Astrocyte (in vitro differentiated cells and primary cell): ENCODE data around the gene DMP1.

Experiments used
- EZH2 ChIP-seq: IDR thresholded peaks from 2 replicates; pipeline ENCODE4 v1.6.1; 2012; ENCODE audit warnings: mild to moderate bottlenecking, low read length, inconsistent platforms; ENCODE audit not compliant: insufficient read depth
- TF ChIP-seq, protein P1 (sequence below): IDR thresholded peaks from 2 replicates; pipeline ENCODE4 v1.5.1; 2011; ENCODE audit warnings: low read depth, mild to moderate bottlenecking, inconsistent platforms, low read length, moderate library complexity; ENCODE audit not compliant: insufficient read depth

- no peak for TF ChIP-seq EZH2
- TF ChIP-seq, protein P1, sequence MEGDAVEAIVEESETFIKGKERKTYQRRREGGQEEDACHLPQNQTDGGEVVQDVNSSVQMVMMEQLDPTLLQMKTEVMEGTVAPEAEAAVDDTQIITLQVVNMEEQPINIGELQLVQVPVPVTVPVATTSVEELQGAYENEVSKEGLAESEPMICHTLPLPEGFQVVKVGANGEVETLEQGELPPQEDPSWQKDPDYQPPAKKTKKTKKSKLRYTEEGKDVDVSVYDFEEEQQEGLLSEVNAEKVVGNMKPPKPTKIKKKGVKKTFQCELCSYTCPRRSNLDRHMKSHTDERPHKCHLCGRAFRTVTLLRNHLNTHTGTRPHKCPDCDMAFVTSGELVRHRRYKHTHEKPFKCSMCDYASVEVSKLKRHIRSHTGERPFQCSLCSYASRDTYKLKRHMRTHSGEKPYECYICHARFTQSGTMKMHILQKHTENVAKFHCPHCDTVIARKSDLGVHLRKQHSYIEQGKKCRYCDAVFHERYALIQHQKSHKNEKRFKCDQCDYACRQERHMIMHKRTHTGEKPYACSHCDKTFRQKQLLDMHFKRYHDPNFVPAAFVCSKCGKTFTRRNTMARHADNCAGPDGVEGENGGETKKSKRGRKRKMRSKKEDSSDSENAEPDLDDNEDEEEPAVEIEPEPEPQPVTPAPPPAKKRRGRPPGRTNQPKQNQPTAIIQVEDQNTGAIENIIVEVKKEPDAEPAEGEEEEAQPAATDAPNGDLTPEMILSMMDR, result no peak
These were observed 27.8 kb upstream of the DMP1 start for GRCh38 chr4:87622303-87622702.
